Prostate gland (tissue), 2 donors: ENCODE measurements around the gene NOP16.

Source experiments
- POLR2A ChIP-seq: fragments of 450-650 bp; IDR thresholded peaks from one replicate; pipeline ENCODE4 v1.6.1; 2016; ENCODE audit warnings: antibody characterized with exemption, mild to moderate bottlenecking
- POLR2AphosphoS5 ChIP-seq: sonication (generic); formaldehyde crosslinking; IDR thresholded peaks from one replicate; pipeline ENCODE4 v1.6.1; 2017; ENCODE audit warnings: antibody characterized with exemption
- TF ChIP-seq, protein P1 (sequence below), 4 experiments: fragments of 200-600 bp in 2 of 4; fragments of 450-650 bp in 2 of 4; sonication (generic) in 2 of 4; IDR thresholded peaks; 1 replicate in 3 of 4; 2 replicates in 1 of 4; pipeline ENCODE4 v1.5.1; 2016 to 2019; ENCODE audit warnings: antibody characterized with exemption in 4 of 4, mild to moderate bottlenecking in 2 of 4, moderate library complexity in 2 of 4

DNA sequence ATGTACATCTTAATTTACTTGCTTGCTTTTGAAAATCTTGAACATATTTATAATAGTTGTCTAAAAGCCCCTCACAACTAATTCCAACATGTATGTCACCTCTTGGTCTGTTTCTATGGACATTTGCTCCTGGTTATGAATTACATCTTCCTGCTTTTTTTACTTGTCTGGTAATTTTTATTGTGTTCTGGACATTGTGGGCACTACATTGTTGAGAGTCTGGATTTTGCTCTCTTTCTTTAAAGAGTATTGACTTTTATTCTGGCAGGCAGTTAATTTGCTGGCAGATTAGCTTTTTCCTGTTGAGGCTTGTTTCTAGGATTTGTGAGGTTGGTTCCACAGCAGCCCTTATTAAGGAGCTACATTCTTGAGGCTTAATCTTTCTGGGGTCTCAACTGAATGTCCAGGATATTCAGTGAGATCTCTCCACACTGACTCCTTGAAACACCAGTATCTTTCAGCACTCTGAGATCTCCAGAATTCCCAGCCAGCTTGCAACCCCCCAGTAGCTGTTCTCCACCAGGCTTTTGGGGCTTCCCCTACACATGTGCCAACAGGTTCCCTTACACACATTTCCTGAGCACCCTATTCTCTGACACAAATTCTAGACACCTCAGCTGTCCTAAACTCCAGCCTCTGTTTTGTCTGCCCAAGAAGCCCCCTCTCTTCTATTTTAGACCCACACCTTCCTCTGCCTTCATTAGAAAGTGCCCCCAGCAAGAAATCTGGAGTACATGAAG lies 54.2 kb downstream of the NOP16 start:
- TF ChIP-seq, protein P1, sequence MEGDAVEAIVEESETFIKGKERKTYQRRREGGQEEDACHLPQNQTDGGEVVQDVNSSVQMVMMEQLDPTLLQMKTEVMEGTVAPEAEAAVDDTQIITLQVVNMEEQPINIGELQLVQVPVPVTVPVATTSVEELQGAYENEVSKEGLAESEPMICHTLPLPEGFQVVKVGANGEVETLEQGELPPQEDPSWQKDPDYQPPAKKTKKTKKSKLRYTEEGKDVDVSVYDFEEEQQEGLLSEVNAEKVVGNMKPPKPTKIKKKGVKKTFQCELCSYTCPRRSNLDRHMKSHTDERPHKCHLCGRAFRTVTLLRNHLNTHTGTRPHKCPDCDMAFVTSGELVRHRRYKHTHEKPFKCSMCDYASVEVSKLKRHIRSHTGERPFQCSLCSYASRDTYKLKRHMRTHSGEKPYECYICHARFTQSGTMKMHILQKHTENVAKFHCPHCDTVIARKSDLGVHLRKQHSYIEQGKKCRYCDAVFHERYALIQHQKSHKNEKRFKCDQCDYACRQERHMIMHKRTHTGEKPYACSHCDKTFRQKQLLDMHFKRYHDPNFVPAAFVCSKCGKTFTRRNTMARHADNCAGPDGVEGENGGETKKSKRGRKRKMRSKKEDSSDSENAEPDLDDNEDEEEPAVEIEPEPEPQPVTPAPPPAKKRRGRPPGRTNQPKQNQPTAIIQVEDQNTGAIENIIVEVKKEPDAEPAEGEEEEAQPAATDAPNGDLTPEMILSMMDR (IDR thresholded peaks at IDR 0.05): no peak
- no peak for TF ChIP-seq POLR2A
- TF ChIP-seq POLR2AphosphoS5: no peak
